Raji (cell line): Measurements from ENCODE around the gene BLOC1S3.

Experiments used
- POLR2A ChIP-seq: IDR thresholded peaks from 2 replicates; pipeline ENCODE4 v1.6.1; 2011; ENCODE audit warnings: low read depth, low read length, control low read depth; ENCODE audit not compliant: insufficient read depth

BLOC1S3 gene

GRCh38 chr19:45178262-45179071 is at the start of gene BLOC1S3:
BLOC1S3 (plus strand) TSS chr19:45178784; CDS start chr19:45179297, 513 bp downstream.
- peak; percentile 77 for TF ChIP-seq POLR2A

GRCh38 chr19:45128806-45129205 is 49.8 kb upstream of the BLOC1S3 start:
- no peak for TF ChIP-seq POLR2A

DNA sequence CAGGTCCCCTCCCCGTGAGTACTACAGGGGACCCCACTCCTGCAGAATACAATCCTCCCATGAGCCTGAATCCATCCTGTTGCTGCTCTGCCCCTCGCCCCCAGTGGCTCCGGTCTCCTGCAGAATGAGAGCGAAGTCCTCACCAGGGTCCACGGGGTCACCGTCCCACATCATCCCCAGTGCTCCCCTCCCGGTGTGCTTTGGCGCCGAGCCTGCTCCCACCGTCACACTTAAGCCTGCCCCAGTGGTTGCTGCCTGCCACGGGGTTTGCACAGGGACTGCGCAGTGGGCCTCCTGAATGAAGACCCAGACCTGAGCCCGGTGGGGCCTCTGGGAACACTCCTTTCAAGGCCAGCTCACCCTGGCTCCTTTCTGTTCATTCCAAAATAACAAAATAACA is 48.3 kb upstream of the BLOC1S3 start:
- no peak for TF ChIP-seq POLR2A

DNA sequence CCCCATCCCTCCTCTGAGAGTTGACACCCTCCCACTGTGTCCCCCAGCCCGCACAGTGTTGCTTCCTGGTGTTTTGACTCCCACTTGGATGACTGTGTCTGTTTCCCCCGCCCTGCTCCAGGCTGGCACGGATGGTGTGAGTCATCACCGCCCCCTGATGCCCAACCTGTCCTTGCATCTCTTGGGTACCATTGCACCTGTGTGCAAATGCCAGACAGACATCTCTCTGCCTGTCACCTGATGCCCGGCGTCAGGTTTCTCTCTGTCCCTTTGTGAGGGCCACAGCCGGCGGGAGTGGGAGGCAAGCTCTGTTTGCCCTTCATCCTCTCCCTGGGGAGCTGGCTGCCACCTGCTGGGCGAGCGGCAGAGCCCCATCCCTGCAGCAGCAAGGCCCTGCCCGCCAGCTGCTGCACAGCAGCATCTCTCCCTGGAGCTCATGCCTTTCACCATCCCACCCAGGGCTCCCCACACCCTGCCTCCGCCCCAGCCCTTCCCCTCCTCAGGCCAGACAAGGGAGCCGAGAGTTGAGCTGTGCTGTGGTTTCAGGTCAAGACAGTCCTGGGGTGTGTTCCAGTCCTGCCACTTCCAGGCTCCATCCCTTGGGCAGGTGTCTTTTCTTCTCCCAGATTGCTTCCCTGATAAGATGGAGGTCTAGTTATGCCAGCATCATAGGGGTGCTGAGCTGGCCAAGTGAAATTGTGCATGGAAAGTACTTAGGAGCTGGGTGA is 47.5 kb upstream of the BLOC1S3 start:
- no peak for TF ChIP-seq POLR2A

DNA sequence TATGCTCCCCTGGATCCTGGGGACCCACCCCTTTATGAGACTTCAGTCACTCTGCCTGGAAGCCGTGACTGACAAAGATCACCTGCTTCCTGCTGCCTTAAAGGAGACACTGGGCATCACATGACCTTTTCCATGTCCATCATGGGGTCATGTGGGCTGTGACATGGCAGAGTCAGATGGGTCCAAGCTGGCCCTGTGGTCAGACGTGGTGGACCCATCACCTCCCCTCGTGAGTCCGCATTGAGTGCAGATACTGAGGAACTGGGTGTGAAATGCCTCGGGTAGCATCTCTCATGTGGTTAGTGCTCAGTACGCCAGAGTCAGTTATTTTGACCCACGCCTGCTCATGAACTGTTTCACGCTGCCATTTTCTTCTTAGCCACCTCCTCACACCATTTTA is 44.9 kb upstream of the BLOC1S3 start:
- no peak for TF ChIP-seq POLR2A

DNA sequence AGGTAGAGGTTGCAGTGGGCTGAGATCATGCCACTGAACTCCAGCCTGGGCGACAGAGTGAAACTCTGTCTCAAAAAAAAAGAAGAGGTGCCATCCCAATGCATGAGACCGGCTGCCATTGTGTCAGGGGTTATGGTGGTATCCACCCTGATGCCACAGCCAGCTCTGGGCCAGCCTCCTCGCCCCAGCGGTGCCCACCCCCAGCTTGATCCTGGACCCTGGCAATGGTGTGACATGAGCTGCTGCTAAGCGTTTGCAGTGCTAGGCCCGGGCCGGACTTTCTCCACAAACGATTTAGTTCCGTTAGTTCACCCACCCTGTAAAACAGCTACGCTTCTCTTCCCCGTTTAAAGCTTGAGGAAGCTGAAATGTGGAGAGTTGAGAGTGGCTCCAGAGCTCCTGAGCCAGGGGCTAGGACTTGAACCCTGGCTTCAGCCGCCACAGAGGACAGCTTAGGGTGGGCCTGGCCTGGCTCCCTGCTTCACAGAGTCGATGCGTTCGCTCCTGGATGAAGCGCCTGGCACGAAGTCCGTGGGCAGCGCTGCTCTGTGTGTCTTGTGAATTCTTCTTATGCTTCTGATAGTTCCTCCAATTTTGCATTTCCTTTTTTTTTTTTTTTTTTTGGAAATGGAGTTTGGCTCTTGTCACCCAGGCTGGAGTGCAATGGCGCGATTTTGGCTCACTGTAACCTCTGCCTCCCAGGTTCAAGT is 43.3 kb upstream of the BLOC1S3 start:
- no peak for TF ChIP-seq POLR2A

DNA sequence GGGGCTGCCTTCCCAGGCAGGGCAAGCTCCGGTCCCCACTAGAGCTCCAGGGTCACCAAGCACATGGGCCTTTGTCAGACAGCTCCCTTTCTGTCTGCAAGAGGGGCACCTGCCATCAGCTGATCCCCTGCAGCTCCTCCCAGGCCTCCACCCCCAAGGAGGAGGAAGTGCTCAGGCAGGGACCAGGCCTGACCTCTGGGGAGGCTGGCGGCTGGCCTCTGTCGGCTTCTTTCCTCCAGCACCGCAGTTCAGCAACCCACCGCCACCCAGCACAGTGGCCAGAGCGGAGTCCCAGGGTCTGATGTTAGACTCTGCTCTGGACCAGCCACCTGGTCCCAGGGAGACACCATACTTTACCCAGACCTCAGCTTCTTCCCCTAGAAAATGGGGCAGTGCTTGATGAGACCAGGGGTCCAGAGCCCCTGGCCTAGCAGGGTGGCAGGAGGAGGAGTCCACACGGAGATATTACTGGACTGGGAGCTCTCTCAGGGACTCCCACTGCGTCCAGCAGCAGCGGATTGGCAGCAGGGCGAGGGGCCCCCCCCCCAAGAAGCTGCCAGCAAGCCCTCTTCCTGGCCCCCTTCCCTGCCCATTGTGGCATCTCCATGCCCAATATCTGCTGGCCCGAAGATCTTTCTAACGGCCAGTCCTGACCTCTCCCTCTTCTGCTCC is 41.9 kb upstream of the BLOC1S3 start:
- no peak for TF ChIP-seq POLR2A

DNA sequence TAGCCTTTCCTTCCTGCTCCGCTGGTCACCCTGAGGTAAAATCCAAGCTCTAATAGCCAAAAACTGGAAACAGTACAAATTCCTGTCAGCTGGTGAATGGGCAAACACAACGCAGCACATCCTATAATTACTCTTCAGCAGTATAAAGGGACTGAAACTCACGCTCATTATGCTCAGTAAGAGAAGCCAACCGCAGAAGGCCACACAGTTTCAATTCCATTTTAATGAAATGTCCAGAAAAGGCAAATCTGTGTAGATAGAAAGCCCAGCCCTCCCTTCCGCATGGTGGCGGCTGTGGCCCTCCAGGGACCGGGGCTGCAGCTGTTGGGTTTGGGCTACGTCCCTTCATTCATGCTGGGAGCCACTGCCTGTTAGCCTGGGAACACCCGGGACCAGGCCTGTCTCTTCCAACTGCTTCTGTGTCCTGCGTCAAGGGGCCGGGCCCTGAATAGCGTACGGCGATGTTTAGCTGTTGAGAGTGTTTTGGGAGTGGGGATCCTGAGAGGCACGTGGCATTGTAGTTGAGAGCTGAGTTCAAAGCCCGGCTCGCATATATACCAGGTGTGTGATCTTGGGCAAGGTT is 41.3 kb upstream of the BLOC1S3 start:
- no peak for TF ChIP-seq POLR2A

- TF ChIP-seq POLR2A = no peak
Observed at GRCh38 chr19:45138303-45138751, 40.3 kb upstream of the BLOC1S3 start.

- TF ChIP-seq POLR2A = no peak
Observed at GRCh38 chr19:45139286-45140143, 39.1 kb upstream of the BLOC1S3 start.

GRCh38 chr19:45140144-45140503 is 38.5 kb upstream of the BLOC1S3 start:
- TF ChIP-seq POLR2A = no peak

DNA sequence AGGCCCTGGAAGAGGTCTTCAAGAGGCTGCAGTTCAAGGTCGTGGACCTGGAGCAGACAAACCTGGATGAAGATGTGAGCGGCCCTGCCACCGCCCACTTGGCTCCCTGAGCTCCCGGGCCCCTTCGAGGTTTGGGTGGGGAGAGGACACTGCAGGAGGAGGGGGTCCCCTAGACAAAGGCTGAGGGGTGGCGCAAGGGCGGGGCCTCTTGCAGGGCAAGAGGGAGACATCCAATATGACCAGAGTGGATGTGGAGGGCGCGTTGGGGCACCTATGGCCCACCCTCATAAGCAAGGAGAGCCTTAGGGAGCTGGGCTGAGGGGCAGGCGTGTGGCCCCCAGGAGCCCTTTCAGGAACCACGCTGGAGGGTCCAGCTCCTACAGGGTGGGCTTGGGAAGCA is 38.1 kb upstream of the BLOC1S3 start:
- no peak for TF ChIP-seq POLR2A

DNA sequence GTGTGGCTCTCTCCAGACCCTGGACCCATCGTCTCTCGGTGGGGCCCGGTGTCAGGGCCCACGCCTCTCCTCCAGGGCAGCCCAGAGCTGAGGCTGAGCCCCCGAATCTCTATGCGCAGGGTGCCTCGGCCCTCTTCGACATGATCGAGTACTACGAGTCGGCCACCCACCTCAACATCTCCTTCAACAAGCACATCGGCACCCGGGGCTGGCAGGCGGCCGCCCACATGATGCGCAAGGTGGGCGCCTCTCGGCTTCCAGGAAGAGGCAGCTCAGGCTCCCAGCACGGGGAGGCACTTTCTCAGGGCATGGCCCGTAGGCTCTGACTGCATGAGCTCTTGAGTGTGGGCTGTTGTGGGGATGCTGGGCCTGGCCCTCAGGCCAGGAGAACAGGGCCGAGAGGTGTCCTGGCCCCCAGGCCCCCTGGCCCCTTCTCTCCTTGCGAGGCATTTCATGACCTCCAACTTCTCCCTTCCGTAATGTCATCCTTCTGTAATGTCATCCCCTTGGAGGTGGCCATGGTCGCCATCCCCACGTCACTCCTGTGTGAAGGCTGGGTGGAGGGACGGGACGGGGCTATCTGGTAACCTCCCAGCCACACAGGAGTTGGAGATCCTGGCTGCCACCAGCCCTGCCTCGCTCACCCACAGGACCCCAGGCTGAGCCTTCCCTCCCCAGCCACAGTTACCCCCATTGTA is 37.2 kb upstream of the BLOC1S3 start:
- TF ChIP-seq POLR2A = no peak
